HG02885 (cell line): Measurements from ENCODE around the gene NEB.
"Not testable (repeated sequence)": the region's sequence is repeated elsewhere in the genome, so short reads cannot be mapped to it uniquely, and the experiment has no call there.

Experiments used
- ATAC-seq: cut with Tn5 transposase; IDR thresholded peaks from one replicate; pipeline ENCODE4 v1.9.1; 2021; ENCODE audit warnings: mild to moderate bottlenecking; ENCODE audit not compliant: unreplicated experiment, poor library complexity

Gene NEB

DNA sequence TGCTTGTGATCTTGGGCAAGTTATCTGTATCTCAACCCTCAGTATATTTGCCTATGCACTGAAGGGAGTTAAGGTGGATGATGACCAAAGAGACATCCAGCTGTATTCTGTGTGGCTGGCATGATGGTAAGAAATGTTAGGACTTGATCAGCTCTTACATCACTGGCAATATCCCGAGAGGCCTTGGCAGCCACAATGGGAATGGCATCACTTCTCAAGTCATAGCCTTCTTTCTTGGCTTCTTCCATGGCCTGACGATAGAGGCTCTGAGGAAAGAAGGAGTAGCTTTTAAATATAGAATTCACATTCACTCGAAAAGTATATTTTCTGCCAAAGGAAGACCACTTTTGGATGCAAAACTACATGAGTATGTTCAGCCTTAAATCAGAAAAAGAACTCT lies 113.5 kb downstream of the NEB start:
- ATAC-seq: no peak

DNA sequence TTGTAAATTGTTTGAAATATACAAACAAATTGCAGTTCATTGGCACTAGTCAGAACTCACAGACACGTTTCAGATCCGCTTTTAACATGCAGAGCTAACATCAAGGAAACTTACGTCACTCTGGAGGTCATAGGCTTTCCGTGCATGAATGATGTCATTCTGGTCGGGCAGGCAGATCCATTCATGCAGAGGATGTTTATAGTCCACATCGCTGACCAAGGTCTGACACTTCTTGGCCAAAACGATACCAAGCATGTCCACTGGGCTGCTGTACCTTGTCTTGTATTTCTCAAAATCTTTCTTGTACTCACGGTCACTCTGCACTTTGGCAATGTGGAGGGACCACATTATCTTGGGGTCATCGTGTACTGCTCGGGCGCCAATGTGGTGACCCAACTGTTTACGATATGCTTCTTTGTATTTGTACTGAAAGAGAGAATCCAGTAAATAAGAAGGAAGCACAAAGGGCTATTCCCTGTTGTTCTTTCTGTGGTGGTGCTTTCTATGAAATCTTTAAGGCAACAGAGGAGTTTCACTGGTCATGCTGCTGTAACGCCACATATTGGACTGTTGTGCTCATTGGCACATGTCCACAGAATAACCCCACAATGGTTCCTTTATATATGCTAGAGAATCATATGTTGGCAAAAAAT lies 114.8 kb downstream of the NEB start:
- ATAC-seq: no peak

DNA sequence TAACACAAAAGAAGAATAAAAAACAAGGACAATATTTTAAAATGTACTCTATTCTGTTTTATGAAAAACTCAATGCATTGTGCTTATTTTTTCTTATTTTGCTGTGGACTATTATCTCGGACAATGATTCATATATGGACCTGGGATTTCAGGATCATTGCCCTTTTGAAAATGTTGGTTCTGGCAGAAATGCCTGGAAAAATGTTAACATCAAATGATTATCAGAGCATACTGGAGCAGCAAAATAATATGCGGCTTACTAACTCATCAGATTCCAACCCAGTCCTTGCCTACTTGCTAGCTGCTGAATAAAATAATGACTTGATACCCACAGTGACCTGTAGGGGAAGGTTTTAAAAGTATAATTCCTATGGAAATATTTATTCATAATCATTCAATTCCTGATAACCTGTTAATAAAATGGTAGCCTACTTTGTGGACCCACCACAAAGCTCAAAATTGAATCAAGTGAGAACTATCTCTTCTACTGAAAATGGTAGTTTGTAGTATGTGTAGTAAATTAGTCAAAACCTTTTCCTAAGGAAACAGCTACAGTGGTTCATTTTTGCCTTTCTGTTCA lies 117.4 kb downstream of the NEB start:
- no peak for ATAC-seq

DNA sequence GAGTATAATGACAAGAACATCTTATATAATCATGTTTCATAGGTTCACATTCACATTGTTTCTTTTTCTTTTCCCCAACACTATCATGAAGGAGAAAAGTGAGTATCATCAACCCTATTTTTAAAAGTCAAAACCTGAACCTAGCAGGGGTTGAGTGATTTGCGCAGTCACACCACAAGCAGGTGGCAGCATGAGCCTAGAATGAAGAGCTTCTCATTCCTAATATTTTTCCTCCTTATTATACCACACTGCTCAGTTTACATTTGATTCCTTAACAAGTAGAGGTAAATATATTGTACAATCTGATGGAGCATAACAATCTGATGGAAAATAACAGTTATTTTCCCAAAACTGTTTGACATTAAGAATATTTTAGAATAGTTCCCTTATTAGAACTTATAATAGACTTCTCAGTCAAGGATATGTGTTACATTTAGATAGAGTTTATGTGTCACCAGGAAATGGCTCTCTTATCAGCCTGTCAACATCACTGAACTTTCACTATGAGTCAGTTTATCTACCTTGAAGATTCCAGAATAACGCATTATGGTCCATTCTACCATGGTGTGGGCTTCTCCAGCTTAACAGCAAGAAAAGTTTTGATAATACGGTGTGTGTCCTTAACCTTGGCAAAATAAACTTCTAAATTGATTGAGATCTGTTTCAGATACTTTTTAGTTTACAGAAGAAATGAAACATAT lies 119.5 kb downstream of the NEB start:
- ATAC-seq: no peak

DNA sequence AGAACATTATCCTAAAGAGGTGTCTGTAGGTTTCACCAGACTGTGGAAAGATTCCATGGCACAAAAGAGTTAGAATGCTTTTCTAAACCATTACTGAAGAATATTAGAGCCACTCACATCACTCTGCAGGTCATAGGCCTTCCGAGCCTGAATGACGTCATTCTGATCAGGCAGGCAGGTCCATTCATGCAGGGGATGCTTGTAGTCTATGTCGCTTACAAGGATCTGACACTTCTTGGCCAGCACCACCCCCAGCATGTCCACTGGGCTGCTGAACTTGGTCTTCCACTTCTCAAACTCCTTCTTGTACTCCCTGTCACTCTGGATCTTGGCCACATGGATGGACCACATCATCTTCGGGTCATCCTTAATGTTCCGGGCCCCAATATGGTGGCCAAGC lies 120.1 kb downstream of the NEB start:
- ATAC-seq: no peak

DNA sequence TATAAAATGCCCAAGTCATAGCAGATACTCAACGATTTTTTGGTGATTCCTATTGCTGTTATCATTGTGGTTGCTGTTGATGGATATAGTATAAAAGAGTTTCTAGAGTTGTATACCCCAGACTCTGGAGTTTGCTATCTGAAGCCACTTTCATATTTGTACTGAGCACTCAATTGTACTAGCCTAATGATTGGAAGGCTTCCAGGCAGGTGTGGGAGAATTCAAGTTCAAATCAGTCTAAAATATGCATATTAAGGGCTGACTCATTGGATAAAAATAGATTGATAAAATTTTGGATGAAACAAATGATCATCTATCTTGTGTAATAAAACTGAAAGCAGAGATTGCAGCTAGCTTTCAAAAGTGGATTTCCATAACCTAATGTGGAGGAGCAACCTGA lies 122.9 kb downstream of the NEB start:
- no peak for ATAC-seq

DNA sequence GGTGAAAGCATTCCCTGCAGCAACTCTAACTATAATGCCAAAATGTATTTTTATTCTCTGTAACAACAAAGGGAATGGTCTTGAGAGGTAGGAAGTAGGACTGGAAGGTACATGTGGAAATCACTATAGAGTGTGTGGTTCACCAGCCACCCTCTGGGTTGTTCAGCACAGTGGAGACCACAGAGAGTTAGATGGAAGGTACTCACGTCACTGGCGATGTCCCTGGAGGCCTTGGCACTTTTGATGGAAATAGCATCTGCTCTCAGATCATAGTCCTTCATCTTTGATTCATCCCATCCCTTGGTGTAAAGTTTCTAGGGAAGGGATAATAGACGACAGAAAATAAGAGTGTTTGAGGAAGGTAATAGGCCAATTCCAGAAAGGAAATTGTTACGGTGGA lies 124.0 kb downstream of the NEB start:
- ATAC-seq: no peak

DNA sequence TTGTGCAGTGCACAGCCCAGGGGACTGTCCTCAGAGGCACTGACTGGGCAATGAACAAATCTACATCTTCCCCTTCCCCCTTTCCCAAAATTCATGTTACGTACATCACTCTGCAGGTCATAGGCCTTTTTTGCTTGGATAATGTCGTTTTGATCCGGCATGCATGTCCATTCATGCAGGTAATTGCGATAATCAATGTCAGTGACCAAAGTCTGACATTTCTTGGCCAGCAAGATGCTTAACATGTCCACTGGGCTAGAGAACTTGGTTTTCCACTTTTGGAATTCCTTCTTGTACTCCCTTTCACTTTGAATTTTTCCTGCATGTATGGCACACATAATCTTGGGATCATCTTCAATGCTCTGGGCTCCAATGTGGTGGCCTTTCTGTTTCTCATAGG lies 124.6 kb downstream of the NEB start:
- no peak for ATAC-seq

DNA sequence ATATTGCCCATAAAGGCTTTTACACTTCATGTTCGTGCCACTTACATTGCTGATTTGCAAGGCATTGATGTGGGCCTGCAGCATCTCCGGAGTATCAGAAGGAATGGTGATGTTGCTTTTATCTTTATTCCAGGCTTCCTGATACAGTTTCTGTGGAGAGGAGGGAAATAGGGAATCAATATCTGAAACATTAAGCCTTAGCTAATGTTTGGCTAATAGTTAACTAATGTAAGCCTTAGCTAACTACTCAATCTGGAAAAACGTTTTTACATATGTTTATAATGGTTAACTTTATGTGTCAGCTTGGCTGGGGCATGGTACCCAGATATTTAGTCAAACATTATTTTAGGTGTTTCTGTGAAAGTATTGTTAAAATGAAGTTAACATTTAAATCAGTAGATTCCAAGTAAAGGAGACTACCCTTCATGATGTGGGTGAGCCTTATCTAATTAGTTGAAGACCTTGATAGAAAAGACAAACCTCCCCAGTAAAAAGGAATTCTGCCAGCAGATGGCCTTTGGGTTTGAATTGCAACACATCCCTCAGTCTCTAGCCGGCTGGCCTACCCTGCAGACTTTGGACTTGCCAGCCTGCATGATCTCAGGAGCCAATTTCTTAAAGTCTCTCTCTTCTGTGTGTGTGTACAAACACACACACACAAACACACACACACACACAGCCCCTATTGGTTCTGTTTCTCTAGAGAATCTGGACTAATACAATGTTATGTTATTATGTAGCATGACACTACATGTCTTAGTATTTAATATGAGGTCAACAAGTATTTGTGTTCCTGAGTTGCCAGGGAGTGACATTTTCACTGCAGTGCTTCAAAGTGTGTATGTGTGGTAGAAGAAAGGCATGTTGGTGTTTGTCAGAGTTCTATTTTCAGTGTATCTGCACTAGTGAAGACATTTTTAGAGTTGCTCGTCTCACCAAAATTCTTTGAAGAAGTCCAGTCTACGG lies 126.5 kb downstream of the NEB start:
- not testable (repeated sequence) for ATAC-seq

DNA sequence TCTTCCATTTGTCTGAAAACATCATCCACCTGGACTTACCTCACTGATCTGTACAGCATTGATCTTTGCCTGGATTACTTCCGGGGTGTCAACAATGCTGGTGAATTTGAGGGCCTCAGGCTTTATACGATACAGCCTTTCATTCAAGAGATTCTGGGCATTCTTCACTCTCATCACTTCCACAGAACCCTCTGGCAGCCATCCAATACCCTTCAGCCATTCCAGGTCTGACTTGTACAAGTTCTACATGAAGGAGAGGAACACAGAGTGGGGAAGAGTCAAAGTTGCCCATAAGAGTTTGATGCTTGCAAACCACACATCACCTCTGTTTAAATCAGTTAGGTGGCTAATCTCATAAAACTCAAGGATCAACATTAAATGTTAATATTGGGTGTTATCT lies 130.7 kb downstream of the NEB start:
- ATAC-seq: not testable (repeated sequence)

DNA sequence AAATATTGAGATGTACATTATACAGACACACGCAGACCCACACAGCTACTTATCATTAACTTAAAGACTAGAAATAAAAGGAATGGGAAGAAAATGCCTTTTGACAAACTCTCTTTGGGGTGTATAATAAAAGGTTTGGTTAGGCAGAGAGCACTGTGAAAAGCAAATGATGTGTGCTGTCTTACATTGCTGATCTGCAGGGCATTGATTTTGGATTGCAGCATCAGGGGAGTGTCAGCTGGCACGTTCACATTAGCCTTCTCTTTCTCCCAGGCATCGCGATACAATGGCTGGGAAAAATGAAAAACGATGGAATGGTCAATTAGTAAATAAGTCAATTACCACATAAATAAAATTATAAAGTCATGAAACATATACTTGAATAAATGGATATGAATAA lies 131.9 kb downstream of the NEB start:
- not testable (repeated sequence) for ATAC-seq

DNA sequence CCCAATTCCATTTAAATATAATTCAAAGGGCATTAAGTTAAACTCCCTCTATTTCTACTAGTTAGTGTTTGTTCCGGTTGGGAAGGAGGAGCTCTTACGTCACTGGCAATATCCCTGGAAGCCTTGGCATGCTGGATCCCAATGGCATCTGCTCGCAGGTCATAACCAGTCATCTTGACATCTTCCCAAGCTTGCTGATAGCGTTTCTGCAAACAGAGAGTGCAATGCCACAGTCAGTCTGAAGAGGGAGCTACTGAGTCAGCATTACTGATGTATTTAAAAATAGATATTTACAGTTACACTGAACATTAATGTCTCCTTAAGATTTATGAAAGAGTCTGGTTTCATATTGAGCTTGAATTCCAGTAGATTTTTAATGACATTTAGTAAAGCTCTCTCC lies 132.5 kb downstream of the NEB start:
- ATAC-seq: peak; percentile 56

DNA sequence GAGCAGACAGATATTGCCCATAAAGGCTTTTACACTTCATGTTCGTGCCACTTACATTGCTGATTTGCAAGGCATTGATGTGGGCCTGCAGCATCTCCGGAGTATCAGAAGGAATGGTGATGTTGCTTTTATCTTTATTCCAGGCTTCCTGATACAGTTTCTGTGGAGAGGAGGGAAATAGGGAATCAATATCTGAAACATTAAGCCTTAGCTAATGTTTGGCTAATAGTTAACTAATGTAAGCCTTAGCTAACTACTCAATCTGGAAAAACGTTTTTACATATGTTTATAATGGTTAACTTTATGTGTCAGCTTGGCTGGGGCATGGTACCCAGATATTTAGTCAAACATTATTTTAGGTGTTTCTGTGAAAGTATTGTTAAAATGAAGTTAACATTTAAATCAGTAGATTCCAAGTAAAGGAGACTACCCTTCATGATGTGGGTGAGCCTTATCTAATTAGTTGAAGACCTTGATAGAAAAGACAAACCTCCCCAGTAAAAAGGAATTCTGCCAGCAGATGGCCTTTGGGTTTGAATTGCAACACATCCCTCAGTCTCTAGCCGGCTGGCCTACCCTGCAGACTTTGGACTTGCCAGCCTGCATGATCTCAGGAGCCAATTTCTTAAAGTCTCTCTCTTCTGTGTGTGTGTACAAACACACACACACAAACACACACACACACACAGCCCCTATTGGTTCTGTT lies 137.2 kb downstream of the NEB start:
- not testable (repeated sequence) for ATAC-seq

DNA sequence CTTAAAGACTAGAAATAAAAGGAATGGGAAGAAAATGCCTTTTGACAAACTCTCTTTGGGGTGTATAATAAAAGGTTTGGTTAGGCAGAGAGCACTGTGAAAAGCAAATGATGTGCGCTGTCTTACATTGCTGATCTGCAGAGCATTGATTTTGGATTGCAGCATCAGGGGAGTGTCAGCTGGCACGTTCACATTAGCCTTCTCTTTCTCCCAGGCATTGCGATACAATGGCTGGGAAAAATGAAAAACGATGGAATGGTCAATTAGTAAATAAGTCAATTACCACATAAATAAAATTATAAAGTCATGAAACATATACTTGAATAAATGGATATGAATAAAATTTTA lies 142.4 kb downstream of the NEB start:
- not testable (repeated sequence) for ATAC-seq

DNA sequence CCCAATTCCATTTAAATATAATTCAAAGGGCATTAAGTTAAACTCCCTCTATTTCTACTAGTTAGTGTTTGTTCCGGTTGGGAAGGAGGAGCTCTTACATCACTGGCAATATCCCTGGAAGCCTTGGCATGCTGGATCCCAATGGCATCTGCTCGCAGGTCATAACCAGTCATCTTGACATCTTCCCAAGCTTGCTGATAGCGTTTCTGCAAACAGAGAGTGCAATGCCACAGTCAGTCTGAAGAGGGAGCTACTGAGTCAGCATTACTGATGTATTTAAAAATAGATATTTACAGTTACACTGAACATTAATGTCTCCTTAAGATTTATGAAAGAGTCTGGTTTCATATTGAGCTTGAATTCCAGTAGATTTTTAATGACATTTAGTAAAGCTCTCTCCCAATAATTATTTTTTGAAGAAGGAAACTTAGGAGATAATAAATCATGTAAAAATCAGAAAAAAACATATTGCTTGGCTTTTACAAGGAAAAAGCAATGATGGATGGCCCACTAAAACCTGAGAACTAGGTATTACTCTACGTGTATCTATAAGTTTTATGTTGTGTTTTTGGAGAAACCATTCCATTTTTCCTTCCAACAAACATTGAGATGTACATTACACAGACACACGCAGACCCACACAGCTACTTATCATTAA lies 142.9 kb downstream of the NEB start:
- ATAC-seq: peak; percentile 53

DNA sequence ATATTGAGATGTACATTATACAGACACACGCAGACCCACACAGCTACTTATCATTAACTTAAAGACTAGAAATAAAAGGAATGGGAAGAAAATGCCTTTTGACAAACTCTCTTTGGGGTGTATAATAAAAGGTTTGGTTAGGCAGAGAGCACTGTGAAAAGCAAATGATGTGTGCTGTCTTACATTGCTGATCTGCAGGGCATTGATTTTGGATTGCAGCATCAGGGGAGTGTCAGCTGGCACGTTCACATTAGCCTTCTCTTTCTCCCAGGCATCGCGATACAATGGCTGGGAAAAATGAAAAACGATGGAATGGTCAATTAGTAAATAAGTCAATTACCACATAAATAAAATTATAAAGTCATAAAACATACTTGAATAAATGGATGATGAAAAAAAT lies 153.0 kb downstream of the NEB start:
- ATAC-seq: not testable (repeated sequence)

DNA sequence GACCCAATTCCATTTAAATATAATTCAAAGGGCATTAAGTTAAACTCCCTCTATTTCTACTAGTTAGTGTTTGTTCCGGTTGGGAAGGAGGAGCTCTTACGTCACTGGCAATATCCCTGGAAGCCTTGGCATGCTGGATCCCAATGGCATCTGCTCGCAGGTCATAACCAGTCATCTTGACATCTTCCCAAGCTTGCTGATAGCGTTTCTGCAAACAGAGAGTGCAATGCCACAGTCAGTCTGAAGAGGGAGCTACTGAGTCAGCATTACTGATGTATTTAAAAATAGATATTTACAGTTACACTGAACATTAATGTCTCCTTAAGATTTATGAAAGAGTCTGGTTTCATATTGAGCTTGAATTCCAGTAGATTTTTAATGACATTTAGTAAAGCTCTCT lies 153.6 kb downstream of the NEB start:
- peak; percentile 62 for ATAC-seq

DNA sequence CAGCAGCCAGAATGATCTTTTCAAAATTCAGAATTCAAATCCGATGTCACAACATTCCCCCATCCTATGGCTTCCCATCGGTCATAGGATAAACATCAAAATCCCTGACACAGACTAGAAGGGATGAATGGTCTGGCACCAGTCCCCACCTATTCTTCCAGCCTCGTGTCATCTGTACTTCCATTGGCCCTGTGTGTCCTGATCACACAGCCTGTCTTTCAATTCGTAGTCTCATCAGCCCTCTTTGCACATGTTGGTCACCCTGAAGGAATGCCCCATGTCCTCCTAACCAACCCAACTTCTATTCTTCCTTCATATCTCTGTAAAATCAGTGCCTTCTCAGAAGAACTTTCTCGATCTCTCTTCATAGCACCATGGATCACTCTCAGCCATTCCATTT lies 157.2 kb downstream of the NEB start:
- ATAC-seq: no peak

DNA sequence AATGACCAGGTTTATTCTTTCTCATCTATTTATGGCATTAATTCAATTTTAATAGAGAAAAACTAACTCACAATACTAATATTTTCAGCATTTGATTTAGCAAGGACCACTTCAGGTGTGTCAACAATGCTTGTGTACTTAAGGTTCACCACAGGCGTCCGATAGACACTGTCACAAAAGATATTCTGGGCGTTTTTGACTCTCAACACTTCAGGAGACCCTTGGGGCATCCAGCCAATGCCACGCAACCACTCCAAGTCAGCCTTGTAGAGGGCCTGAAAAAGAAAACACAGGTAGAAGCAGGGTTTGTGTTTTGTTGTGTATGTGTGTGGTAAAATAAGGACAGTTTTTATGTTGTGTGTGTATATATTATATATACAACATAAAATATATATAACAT lies 158.2 kb downstream of the NEB start:
- ATAC-seq: no peak

DNA sequence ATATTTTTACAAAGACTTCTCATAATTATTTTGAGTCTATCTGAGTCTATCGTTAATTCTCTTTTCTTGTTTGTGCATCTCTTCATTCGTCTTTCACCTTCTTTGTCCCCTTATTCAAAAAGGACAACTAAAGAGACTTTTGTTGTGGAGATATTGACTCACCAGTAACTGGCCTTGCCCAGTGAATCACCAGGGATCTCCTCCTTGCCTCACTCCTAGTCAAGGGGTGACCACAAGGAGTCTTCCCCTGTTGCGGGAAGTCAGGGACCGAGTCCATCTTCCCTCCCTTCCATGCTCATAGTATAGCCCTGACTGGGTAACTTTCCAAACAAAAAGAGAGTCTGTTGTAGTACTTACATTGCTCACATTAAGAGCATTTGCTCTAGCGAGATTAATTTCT lies 158.9 kb downstream of the NEB start:
- ATAC-seq: no peak
